SK-MEL-5 (cell line): ENCODE results near the gene AMOTL2. TPM values are rescaled to one million over a fixed set of nuclear protein-coding genes. Genes with fewer than 3 reads are reported as not detected.

Experiments used
- DNase-seq: peaks from one replicate; pipeline ENCODE4 v3.0.0-alpha.2; 2016; ENCODE audit warnings: low read depth, low spot score
- in situ Hi-C: cut with HindIII; loops from 2 replicates; pipeline ENCODE4 v1.10.0; 2016; ENCODE audit warnings: low sequenced_read_pairs, high pct_unique_total_duplicates, low pct_unique_long_range_greater_than_20kb
- small RNA-seq, 2 experiments: library from RNA; depleted of rRNA; stranded (forward); fragments of <200 nt; gene quantifications; one replicate each; pipeline ENCODE3, GENCODE V24; 2014
- total RNA-seq: library from RNA; depleted of rRNA; stranded (reverse); fragments of >200 nt; shearing (Covaris generic); gene quantifications from 2 replicates; pipeline ENCODE4 v1.2.3, GENCODE V29; 2014; rRNA removed

AMOTL2 gene
- total RNA-seq, 1 experiment from 2014 or later = 12.1 TPM

DNA sequence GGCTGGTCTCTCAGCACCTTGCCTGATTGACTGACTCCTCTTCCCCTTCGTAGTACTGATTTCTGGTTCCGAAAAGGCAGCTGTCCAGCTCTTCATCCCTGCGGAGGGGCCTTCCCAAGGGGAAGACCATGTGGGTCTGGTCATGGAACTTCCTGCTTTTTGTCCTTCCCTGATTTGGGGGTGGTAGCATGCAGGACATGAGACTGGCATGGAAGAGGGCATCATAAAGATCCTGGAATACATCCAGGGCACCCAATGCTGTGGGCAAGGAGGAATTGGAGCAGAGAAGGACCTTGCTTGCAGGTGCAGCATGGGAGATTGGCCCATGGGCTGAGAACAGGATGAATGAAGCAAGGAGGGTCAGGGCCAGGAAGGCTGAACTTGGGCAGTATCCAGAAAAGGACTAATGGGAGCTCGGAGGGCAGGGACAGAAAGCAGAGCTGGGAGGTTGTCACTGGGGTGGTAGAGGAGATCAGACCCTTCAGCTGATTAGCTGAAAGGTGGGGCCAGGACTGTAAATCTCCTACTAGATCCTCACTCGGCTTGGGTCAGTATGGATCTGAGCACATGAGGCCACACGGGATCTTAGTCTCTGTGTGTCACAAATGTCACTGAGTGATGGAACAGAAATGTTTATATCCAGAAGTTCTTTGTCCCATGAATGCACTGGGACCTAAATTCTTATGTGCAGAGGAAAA is 59.5 kb downstream of the AMOTL2 start:
- in situ Hi-C loops = no loop called here

DNA sequence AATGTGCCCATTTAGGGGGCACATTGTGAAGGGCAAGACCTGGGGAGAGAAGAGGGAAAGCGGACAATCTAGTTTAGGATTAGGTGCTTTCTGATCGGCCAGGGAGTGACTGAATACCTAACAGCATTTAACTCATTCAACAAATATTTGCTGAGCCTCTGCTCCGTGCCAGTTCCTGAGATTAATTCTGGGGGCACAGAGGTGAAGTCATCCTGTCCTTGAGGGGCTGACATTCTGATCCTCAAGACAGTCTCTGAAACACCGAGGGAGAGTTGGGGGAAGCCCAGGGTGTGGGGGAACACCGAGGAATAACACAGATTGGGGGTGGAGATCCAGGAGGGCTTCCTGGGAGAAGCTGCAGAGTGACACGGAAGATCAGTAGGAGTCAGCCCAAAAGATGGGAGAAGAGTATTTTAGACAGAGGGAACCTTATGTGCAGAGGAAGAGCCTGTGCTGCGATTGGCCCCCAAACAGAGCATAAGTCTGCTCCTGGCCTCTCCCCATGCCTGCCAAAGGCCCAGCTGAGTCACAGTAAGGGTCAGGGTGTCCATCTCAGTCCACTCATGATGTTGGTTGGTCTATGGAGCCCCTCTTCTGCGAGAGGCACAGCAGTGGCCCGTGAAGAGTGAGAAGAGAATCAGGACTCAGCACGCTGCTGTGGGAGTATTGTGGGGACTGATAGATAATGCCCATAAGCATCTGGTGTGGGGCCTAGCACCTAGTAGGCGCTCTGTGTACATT is 60.2 kb downstream of the AMOTL2 start:
- DNase-seq = no peak
- in situ Hi-C loops = no loop called here

More for the DNA sequence above, 59.5 kb downstream of the AMOTL2 start:
- no peak for DNase-seq

DNA sequence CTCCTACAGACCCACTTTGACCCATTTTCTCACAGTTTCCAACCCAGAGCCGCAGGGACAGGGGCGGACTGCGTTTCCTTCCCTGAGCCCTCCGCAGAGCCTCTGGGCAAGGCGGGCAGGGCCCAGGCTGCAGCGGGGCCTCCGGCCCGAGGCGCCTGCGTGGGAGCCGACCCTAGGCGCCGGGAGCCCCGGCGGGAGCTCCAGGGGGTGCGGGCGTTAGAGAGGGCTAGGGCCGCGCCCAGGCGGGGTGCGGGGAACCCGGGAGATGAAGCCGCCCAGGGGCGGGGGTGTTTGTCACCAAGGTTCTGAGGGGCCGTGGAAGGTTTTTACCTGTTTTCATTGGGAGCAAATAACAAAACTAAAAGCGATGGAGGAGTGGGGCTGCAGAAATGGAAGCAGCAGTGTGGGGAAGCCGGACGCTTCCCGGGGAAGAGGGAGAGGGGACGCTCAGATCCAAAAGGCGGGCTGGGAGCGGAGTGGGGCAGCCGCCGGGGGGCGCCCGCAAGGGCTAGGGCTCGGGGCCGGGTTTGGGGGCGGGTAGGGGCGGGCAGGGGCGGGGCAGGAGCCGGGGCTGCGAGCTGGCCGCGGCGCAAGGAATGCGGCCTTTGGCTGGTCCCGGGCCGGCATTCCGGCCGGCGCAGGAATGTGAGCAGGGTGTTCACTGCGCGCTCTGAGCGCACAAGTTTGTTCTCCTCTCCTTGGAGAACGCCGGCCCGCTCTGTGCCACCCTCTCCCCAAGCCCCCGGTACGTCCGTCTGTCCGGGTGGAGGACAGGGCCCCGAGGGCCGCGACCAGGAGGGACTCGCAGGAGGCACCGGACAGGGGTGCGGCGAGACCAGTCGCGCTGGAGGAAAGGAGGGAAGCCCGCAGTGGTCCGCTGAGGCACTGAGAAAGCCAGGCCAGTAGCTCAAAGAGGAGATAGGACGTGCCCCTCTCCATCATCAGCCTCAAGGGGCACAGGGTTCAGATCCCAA is 61.1 kb downstream of the AMOTL2 start:
- DNase-seq = no peak
- in situ Hi-C loops = no loop called here

DNA sequence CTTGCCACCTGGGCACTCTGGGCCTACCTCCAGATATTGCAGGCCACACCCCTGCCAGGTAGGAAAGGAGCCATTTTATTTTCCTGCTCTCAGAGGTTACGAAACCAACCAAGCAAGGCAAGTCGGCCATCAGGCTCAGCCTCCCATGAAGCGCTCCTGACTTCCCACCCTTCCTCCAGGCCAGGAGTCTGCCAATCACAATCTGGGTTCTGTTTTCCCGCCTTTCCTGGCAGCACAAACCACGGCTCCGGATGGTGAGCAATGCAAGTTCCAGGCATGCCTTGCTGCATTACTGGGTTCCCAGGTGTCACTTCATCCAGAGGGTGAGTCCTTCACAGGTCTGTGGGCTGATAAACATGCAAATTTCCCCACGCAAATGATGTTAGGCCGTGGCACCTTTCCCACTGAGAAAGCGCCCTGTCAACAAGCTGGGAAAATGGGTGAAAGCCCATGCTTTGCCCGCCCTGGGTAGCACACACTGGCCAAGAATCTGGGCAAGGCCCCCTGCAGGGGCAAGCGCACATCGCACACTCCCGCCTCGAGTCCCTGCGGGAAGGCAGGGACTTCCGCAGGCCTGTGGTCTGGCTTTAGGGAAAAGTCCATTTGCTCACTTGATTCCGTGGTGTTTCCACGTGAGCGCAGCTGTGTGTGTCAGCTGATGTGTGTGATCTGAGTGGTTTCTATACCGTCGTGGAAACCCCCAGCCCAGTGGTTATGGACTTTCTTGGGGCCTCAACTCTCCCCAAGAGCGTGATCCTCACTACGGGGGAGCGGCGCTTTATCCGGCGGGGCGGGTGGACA is 62.0 kb downstream of the AMOTL2 start:
- in situ Hi-C loops = no loop called here
- no peak for DNase-seq

DNA sequence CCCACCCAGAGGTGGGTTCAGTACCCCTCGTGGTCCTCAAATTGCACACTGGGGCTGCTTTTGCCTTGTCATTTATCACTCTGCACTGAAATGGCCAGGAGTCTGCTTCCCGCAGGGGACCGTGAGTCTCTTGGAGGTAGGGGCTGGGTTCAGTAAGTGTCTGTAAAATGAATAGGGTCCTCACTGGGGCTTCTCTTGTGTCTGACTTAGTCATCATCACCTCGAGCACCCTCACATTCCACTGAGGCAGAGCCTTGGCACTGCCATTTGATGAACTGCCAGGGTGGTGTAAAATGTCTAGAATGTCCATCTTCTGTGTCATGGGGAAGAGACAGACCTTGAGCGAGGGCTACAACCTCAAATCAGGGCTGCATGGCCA is 62.6 kb downstream of the AMOTL2 start:
- in situ Hi-C loops = no loop called here
- no peak for DNase-seq

DNA sequence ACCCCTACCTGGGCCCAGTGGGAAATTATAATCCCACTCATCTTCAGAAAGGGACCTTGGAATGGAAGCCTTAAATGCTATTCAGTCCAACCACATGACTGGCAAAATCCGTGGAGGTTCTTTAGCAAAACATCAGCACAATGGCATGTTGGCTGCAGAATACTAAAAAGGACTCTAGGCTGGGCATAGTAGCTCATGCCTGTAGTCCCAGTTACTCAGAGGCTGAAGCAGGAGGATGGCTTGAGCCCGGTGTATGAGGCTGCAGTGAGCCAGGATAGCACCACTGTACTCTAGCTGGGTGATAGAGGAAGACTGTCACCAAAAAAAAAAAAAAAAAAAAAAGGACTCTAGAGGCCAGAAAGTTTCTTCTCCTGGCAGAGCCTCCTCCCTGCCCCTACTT is 63.0 kb downstream of the AMOTL2 start:
- no peak for DNase-seq
- in situ Hi-C loops = no loop called here

DNA sequence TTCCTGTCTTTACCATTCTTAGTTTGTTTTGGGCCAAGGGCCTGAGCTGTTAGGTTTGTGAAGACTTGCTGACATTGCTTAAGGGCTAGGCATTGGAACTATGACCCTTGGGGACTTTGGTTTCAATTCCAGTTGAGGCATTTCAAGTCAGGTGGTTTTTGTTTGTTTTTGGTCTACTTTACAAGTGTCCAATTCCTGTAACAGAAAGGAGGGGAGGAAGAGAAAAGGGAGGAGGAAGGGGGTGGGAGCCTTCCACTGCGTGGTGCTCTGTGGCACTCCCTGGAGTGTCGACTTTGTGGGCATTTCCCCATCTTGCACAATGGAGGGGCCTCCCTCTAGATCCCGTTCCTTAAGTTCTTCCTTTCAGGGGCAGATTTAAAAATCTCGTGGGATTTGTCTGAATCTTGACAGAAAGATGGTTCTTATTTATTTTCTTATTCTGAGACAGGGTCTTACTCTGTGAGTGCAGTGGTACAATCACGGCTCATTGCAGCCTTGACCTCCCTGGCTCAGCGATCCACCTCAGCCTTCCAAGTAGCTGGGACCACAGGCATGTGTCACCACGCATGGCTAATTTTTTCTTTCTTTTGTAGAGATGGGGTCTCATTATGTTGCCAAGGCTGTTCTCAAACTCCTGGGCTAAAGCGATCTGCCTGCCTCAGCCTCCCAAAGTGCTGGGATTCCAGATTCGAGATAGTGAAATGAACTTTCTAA is 64.1 kb downstream of the AMOTL2 start:
- in situ Hi-C loops = no loop called here
- no peak for DNase-seq

DNA sequence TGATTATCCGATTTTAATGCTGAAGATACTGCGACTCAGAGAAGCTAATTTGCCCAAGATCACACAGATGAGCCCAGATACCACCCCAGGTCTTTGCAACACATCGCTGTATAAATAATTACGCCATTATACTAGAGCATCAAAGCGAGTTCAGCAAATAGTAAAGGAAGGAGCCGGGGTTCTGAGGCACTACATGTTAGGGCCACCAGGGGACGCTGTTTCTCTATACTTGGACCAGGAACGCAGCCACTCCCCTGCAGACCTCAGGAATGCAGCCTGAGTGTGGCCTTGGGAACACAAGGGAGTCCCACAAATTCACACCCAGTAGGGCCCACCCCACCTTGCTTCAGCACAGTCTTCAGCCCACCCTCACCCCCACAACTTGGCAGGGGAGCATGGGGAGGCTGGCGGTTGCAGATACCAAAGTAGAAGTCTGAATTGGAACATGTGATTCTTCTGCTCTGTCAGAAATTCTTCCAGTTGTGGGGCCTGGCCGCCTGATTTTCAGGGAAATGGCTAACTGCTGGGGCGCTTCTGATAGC is 65.8 kb downstream of the AMOTL2 start:
- in situ Hi-C loops = no loop called here
- DNase-seq = peak; percentile 80

DNA sequence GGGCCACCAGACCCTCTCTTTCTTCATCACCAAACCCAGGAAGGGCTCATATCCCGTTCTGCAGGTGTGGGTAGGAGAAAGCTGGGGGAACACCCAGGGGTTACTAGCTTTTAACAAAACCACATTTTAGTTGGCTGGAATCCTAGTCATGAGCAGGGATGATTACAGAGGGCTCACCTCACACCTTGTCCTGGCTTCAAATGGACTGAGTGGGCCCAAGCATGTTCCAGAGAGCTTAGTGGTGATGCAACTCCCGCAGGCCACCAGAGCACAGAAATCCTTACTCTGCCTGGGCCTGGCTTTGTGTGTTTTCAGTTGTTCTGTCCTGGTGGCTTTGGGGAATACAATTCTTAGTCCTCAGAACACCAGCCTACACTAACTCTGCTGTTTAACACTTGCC is 66.8 kb downstream of the AMOTL2 start:
- in situ Hi-C loops = no loop called here
- DNase-seq = no peak

DNA sequence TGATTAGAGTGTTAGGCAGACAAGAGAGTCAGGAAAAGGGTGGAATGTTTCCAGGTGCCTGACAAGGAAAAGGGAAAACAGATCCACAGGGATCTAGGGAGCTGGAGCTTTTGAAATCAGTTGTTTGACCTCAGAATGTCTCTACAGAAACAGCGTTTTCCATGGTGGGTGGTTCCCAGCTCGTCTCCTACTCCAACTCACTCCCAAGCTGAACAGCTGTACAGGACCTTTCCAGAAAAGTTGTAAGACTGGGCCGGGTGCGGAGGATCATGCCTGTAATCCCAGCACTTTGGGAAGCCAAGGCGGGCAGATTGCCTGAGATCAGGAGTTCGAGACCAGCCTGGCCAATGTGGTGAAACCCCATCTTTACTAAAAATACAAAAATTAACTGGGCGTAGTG is 67.9 kb downstream of the AMOTL2 start:
- in situ Hi-C loops = no loop called here
- DNase-seq = no peak

Small RNAs within 50 kb of the gene (small RNA-seq; reads per million reads assigned to genes)
- gene HMGN1P9 (0 reads per million in 2 experiments), gene MIR6827 (0 reads per million in 2 experiments)

Other genes with a start within 250 kb of the AMOTL2 start
- 72.1 and 79.0 TPM in 2 replicates for gene RYK, start 123.6 kb downstream of the AMOTL2 start, total RNA-seq
- 46.4 and 49.2 TPM in 2 replicates for gene ANAPC13, start 111.5 kb upstream of the AMOTL2 start, total RNA-seq
- gene CEP63, start 111.6 kb upstream of the AMOTL2 start, total RNA-seq = 32.2 and 34.1 TPM in 2 replicates